Right lobe of liver (tissue), 6 donors: ENCODE data around the gene CLIC5. TPM values are rescaled to one million over a fixed set of nuclear protein-coding genes. Genes with fewer than 3 reads are reported as not detected.

Source experiments
- ATAC-seq, 4 donors: fragments of 200-7000 bp; cut with Tn5 transposase; one replicate each; pipeline ENCODE4 v1.9.1; 2020; ENCODE audit warnings: mild to moderate bottlenecking in 4 of 4, moderate library complexity in 4 of 4
- DNase-seq, 3 donors: peaks; one replicate each; pipeline ENCODE4 v3.0.0-alpha.2; 2020
- H3K27ac ChIP-seq, 3 donors: fragments of 200-600 bp; one replicate each; pipeline ENCODE4 v1.8.0; 2022
- H3K27me3 ChIP-seq, 2 donors: fragments of 200-600 bp; one replicate each; pipeline ENCODE4 v1.8.0; 2022
- H3K36me3 ChIP-seq, 4 donors: fragments of 200-600 bp; sonication (generic) in 1 of 4; one replicate each; pipeline versions ENCODE4 v1.5.1 to v1.8.0; 2017 to 2022; ENCODE audit warnings: control low read depth in 1 of 4
- H3K4me1 ChIP-seq, 4 donors: fragments of 200-600 bp; sonication (generic) in 1 of 4; one replicate each; pipeline versions ENCODE4 v1.5.1 to v1.8.0; 2017 to 2022; ENCODE audit warnings: control low read depth in 1 of 4
- H3K4me3 ChIP-seq, 3 donors: fragments of 200-600 bp; one replicate each; pipeline ENCODE4 v1.8.0; 2022
- H3K9me3 ChIP-seq, 4 donors: fragments of 200-600 bp; sonication (generic) in 1 of 4; one replicate each; pipeline versions ENCODE4 v1.5.1 to v1.8.0; 2017 to 2022; ENCODE audit warnings: control low read depth in 1 of 4
- CTCF ChIP-seq, 4 donors: fragments of 200-600 bp in 3 of 4; fragments of 450-650 bp in 1 of 4; IDR thresholded peaks; one replicate each; pipeline versions ENCODE4 v1.5.1 to v1.8.0; 2016 to 2022; ENCODE audit warnings: antibody characterized with exemption in 4 of 4, mild to moderate bottlenecking in 2 of 4
- POLR2A ChIP-seq: fragments of 450-650 bp; IDR thresholded peaks from one replicate; pipeline ENCODE4 v1.6.1; 2017; ENCODE audit warnings: antibody characterized with exemption, mild to moderate bottlenecking
- WGBS: methylation state at CpG from one replicate; pipeline ENCODE4 v1.1.6; 2018; ENCODE audit warnings: low coverage, low lambda C conversion rate; ENCODE audit not compliant: insufficient coverage; ENCODE audit errors: missing lambda C conversion rate; 5-methylcytosine and 5-hydroxymethylcytosine counted together
- intact Hi-C, 2 donors: fragments of 100-400 bp; cut with DNase I; formaldehyde crosslinking; loops; one replicate each; pipeline versions ENCODE4 v1.11.2 to v1.14.1; 2022
- total RNA-seq, 6 experiments: library from RNA; depleted of rRNA in 2 of 6; stranded (reverse); fragments of >200 nt in 2 of 6; fragmentation: NEBNext Ultra II Directional in 3 of 6; extraction: Animal tissue kit (Norgen Biotek cat#: 25700) in 3 of 6; gene quantifications; one replicate each; pipeline versions ENCODE4 v1.1.0 to v1.2.4, GENCODE V29; 2016 to 2023
- donor health status: DM: no; HTN: yes; CAD: no.
- donor health status: DM: no; HTN: no; CAD: no.
- donor health status: DM: no; HTN: no; CAD: no.
- donor health status: DM: no; HTN: yes; CAD: no.
- donor health status: DM: no; HTN: yes; CAD: no.

The CLIC5 gene
- total RNA-seq, 6 experiments from 2014 or later: 0.18 to 0.42 (median 0.29) TPM

- intact Hi-C loops: no loop called here
- Histone ChIP-seq H3K36me3 (no peaks in the 10 kb centered on the region), H3K27ac (no peak overlapping the region), H3K9me3 (no peaks in the 10 kb centered on the region), H3K4me3 (no peak overlapping the region), H3K4me1 (no peaks in the 10 kb centered on the region), H3K27me3 (no peaks in the 10 kb centered on the region)
- 60% methylated on average over 3 of the region's 3 CpGs for WGBS
- ATAC-seq (no peak), DNase-seq (no peak)
- TF ChIP-seq CTCF (IDR thresholded peaks at IDR 0.05) (no peak), POLR2A (no peak)
Observed at GRCh38 chr6:45858691-45859090, 157.0 kb downstream of the CLIC5 start.

GRCh38 chr6:45857827-45858226 lies 157.8 kb downstream of the CLIC5 start:
- Histone ChIP-seq H3K36me3 (no peaks in the 10 kb centered on the region), H3K4me1 (no peaks in the 10 kb centered on the region), H3K27ac (no peak overlapping the region), H3K27me3 (no peaks in the 10 kb centered on the region), H3K9me3 (no peaks in the 10 kb centered on the region), H3K4me3 (no peak overlapping the region)
- ATAC-seq: no peak
- WGBS: 66% methylated on average over 2 of the region's 2 CpGs
- no peak for TF ChIP-seq CTCF (IDR thresholded peaks at IDR 0.05)
- TF ChIP-seq POLR2A: no peak
- no peak for DNase-seq
- intact Hi-C loops: no loop called here

- TF ChIP-seq POLR2A: no peak
- H3K27me3 ChIP-seq: no peaks in the 10 kb centered on the region
- 70% methylated on average over 3 of the region's 3 CpGs for WGBS
- intact Hi-C loops: no loop called here
- ATAC-seq (no peak), DNase-seq (no peak)
- H3K4me1 ChIP-seq: no peaks in the 10 kb centered on the region
- no peaks in the 10 kb centered on the region for H3K9me3 ChIP-seq
- no peak overlapping the region for H3K4me3 ChIP-seq
- H3K36me3 ChIP-seq: no peaks in the 10 kb centered on the region
- no peak overlapping the region for H3K27ac ChIP-seq
Observed at GRCh38 chr6:45855642-45856394, 159.8 kb downstream of the CLIC5 start.

GRCh38 chr6:45854149-45854742 lies 161.4 kb downstream of the CLIC5 start:
- DNase-seq (no peak), ATAC-seq (no peak)
- 36% methylated on average over 10 of the region's 10 CpGs for WGBS

More at GRCh38 chr6:45854149-45854742, 161.4 kb downstream of the CLIC5 start:
- TF ChIP-seq CTCF (IDR thresholded peaks at IDR 0.05) (no peak), POLR2A (no peak)
- H3K27ac ChIP-seq: no peak overlapping the region
- no peak overlapping the region for H3K4me3 ChIP-seq
- no peaks in the 10 kb centered on the region for H3K36me3 ChIP-seq
- no peaks in the 10 kb centered on the region for H3K27me3 ChIP-seq
- intact Hi-C loops: no loop called here
- H3K4me1 ChIP-seq: no peaks in the 10 kb centered on the region
- no peaks in the 10 kb centered on the region for H3K9me3 ChIP-seq
